ENCODE measurements around the gene DPYSL5. TPM values are rescaled to one million over a fixed set of nuclear protein-coding genes. Genes with fewer than 3 reads are reported as not detected.
A peak's percentile ranks its signal among the peaks of the same experiment; 100 is the strongest.
"Not testable (repeated sequence)": the region's sequence is repeated elsewhere in the genome, so short reads cannot be mapped to it uniquely, and the experiment has no call there.

DPYSL5 gene
- total RNA-seq, 1 donor from 2014 or later: not detected

DNA sequence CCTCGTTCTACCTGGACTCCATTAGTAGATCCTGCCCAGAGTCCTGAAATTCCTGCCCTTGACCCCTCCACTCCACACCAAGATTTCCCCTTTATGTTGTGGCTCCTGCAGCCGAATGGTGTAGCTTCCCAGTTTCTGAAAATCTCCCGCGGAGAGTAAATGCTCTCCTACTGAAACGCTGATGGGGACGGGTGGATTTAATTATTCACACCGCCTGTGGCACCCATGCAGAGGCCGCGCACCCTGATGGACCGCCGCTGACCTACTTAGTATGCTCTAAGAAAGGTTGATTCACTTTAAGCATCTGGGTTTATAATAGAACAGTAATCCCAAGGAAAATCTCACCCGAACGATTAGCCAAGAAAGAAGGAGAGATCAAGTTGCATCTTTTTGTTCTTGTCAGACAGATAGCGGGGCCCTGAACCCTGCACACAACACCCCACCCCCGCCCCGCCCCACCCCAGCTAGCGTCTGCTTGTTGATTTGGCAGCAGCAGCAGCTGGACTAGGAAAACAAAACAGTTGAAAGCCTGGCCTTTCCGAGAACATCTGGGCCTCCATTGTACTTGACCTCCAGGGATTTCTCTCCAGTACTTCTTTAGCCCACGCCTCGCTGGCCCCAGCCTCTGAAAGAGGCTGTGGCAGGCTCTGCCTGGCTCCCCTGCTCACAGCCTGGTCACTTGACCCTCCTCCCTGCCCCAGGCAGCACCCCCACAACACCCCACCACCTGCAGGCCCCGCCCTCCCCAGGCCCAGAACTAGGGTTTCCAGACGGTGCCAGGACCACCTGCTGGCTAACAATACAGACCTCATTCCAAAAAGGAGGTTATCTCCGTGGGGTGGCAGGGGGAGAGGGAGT lies 53.6 kb downstream of the DPYSL5 start:
- no peak for DNase-seq (ENCODE audit: low read depth)

DNA sequence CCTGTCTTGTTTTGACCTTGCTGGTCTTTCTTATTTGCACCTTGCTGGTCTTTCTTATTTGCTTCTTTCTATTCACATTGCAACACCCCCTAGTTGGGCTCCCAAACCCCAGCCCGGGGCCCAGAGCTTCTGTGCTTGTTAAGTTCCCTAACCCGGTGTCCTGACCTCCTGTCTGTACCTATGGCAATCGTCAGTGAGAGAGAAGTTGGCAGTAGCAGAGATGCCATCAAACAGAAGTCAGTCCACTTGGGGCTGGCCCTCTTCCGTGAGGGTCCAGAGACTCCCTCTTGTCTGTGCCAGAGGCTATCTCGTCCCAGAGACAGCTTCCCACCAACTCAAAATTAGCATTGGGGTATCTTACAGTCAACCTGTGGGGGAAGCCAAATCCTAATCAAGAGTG lies 55.7 kb downstream of the DPYSL5 start:
- DNase-seq (ENCODE audit: low read depth): no peak

GRCh38 chr2:26904839-26905238 lies 56.9 kb downstream of the DPYSL5 start:
- no peak for DNase-seq (ENCODE audit: low read depth)

DNA sequence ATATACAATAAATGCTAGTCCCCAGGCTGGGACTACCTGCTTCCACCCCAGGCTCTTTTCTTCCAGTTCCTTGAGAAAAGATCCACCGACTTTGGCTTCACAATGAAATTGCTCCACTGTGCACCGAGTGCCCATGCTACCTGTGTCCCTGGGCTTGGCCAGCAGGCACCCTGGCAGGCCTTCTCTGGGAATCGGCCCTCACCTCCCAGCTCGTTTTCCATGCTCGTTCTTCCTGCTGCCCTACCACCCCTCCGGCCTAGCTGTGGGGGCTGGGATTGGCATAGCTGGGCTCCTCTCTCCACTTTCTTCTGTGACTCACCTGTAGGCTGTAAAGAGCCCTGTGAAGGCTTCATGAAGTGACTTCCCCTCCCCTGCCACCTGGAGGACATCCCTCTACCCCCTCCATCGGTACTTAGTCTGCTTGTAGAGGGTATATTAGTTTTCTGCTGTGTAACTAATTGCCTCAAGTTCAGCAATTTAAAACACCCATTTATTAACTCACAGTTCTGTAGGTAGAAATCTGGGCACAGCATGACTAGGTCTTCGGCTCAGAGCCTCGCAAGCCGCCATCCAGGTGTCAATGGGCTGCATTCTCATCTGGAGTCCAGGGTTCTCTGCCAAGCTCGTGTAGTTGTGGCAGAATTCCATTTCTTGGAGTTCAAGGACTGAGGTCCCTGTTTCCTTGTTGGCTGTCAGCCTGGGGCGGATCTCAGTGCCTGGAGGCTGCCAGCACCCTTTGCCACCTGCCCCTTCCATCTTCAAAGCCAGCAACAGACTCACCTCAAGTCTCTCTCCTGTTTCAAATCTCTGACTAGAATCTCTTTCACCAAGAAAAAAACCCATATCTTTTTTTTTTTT lies 57.6 kb downstream of the DPYSL5 start:
- no peak for DNase-seq (ENCODE audit: low read depth)

- DNase-seq (ENCODE audit: low read depth): no peak
Observed at GRCh38 chr2:26907416-26907815, 59.5 kb downstream of the DPYSL5 start.

GRCh38 chr2:26910176-26910575 lies 62.2 kb downstream of the DPYSL5 start:
- no peak for DNase-seq (ENCODE audit: low read depth)

DNA sequence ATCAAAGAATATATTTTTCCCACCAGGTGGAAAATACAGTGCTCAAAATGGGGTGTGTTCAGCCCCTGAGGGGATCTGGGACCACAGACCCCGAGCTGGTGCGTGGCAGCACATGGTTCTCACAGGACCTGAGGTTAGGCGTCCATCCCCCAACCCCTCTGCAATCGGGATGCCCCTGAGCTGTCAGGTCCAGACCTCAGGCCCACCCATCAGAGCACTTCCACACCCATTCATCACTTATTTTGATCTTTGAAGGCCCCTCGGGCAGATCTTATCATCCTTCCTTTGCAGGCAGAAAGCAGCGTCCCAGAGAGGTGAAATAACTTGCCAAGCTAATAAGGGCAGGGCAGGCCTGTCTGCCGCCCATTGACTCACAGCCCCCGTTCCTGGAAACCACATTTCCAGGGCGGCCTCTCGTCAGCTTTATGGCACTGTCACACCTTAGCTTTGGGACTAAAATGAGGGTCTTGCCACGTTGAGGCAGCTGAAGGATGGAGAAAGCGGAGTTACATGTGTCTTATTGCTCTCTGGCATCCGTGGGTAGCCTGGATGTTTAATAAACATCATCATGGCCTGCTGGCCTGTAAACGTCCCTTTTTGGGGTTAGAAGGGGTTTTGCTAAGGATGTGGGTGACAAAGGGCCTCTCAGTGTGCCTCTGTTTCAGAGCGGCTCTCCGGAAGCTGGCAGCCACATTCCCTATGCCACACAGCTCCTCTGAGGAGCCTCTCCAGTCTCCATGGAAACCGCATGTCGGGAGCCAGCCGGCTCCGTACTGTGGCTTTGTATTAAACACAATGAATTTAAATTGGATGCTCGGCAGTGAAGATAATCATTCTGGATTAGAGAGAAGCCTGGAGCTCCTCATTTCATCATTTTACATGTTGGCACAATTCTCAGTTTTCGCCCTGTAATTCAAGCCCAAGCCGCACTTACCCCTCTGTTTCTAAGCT lies 64.3 kb downstream of the DPYSL5 start:
- DNase-seq (ENCODE audit: low read depth): peak; percentile 1

GRCh38 chr2:26913606-26913998 lies 65.7 kb downstream of the DPYSL5 start:
- DNase-seq (ENCODE audit: low read depth): no peak

DNA sequence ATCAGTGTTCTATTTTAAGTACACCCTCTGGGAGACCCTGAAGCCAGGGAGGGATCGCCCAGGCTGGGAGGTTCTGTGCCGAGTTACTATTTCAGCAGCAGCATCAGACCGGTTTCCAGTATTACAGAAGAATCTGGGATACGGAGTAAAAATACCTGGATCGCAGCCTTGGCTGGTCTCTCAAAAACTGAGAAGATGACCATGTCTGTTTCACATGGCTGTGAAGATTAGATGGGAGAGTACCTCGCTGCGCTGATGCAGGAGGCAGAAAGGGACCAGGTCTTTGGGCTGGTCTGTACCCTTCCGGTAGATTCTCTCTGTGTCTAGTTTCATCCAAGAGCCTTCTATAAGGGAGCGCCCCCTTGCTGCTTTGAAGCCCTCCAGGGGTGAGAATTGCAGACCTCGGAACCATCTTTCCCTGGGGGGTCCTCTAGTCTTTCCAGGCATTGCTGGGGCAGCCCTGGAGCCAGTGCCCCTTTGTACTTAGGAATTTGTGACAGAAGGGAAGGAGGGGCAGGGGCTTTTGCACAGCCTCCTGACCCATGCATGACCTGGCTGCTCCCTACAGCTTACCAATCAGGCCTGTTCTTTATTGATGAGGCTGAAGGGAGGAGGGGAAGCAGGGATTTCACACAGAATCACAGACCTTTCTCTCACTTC lies 66.2 kb downstream of the DPYSL5 start:
- DNase-seq (ENCODE audit: low read depth): no peak

GRCh38 chr2:26914659-26915310 lies 66.9 kb downstream of the DPYSL5 start:
- DNase-seq (ENCODE audit: low read depth): no peak

- DNase-seq (ENCODE audit: low read depth): no peak
Observed at GRCh38 chr2:26915316-26915715, 67.4 kb downstream of the DPYSL5 start.

GRCh38 chr2:26916128-26916692 lies 68.3 kb downstream of the DPYSL5 start:
- DNase-seq (ENCODE audit: low read depth): no peak

GRCh38 chr2:26917135-26917836 lies 69.4 kb downstream of the DPYSL5 start:
- DNase-seq (ENCODE audit: low read depth): no peak

DNA sequence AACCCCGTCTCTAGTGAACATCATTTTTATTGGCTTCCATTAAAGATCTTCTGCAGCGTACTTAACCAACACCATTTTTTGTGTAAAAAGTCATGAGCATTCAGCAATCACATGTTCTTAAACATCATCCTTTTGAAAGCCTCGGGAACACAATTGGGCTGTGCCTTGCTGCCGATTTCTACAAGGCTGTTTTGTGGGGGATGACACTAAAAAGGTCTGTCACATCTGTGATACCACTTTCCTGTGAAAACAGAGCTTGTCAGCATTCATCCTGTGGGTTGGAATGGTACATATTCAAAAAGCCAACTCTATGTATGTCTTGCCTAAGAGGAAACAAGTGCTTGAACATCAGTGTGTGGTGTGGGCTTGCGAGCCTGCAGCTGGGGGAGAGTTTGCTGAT lies 73.4 kb downstream of the DPYSL5 start:
- no peak for DNase-seq (ENCODE audit: low read depth)

DNA sequence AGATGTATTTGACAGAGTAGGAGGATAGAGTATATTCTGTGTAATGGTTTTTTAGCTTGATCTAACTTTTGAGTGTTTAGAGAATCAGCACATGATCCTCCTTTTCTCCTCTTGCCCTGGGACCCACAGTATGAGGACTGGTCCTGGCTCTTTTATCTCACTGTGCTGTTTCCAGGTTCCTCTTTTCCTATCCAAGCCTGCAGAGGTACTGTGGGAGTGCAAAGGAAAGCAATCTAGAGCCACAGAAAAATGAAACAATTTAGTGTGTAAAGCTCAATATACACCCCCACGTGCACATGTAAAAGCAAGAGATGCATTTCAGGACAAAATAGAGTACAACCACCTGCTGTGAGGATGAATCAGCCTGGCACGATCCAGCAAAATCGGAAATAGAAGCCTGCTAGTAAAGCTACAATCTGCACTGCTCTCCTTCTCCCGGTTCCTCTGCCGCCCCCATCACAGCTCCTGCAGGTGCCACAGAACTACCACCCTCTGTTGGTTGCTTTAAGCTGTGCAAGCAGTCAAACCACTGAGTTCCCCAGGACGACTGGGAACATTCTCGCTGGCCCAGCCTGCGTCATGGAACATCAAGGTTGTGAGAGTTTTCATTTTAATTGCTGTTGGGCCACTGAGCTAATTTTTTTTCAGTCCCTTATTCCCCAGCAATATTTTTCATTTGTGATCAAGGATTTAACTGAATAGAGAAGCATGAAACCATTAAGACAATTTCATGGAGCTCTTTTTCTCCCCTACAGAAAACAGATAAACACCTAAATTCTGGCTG lies 74.7 kb downstream of the DPYSL5 start:
- peak; percentile 52 for DNase-seq (ENCODE audit: low read depth)

GRCh38 chr2:26923189-26923466 lies 75.2 kb downstream of the DPYSL5 start:
- DNase-seq (ENCODE audit: low read depth): not testable (repeated sequence)

GRCh38 chr2:26924731-26925099 lies 76.8 kb downstream of the DPYSL5 start:
- DNase-seq (ENCODE audit: low read depth): no peak

GRCh38 chr2:26925100-26925791 lies 77.3 kb downstream of the DPYSL5 start:
- DNase-seq (ENCODE audit: low read depth): no peak

GRCh38 chr2:26927221-26927620 lies 79.3 kb downstream of the DPYSL5 start:
- DNase-seq (ENCODE audit: low read depth): no peak
